ENCODE results near the gene OAS2.
"Not testable (repeated sequence)": the region's sequence is repeated elsewhere in the genome, so short reads cannot be mapped to it uniquely, and the experiment has no call there.

The OAS2 gene

DNA sequence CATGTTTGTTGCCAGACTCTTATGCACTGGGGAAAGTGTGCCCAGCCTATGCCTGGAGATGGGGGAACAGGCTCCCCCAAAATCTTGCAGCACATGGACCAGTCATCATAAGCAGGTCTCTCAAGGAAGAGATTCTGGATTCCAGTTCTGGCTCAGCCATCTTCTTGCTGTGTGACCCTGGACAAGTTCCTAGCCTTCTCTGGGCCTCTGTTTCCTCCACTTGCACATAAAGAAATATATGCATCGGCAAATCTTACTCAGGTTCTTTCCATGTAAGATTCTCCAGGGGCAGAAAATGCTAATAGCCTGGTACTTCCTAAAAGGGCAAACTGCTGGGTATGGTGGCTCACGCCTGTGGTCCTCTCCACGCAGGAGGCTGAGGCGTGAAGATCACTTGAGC lies 32.8 kb upstream of the OAS2 start:
- Histone ChIP-seq H3K9me3 (ENCODE audit: low read depth, low read length) (no peaks in the 10 kb centered on the region), H3K4me3 (no peak overlapping the region), H3K9ac (ENCODE audit: insufficient read length) (no peak overlapping the region), H3K36me3 (ENCODE audit: insufficient read depth, low read length) (peaks cover 5% of the 10 kb centered on the region; the same call in 1 of the 2 replicates), H3K27ac (no peak overlapping the region)
- TF ChIP-seq POLR2AphosphoS5 (IDR thresholded peaks at IDR 0.05; ENCODE audit: borderline replicate concordance, low read depth, low read length): no peak
- no peak for TF ChIP-seq FOXP2 (optimal IDR thresholded peaks at IDR 0.05; ENCODE audit: control extremely low read depth, extremely low read length, insufficient read depth)
- no peak for DNase-seq (ENCODE audit: low read depth, low spot score)

DNA sequence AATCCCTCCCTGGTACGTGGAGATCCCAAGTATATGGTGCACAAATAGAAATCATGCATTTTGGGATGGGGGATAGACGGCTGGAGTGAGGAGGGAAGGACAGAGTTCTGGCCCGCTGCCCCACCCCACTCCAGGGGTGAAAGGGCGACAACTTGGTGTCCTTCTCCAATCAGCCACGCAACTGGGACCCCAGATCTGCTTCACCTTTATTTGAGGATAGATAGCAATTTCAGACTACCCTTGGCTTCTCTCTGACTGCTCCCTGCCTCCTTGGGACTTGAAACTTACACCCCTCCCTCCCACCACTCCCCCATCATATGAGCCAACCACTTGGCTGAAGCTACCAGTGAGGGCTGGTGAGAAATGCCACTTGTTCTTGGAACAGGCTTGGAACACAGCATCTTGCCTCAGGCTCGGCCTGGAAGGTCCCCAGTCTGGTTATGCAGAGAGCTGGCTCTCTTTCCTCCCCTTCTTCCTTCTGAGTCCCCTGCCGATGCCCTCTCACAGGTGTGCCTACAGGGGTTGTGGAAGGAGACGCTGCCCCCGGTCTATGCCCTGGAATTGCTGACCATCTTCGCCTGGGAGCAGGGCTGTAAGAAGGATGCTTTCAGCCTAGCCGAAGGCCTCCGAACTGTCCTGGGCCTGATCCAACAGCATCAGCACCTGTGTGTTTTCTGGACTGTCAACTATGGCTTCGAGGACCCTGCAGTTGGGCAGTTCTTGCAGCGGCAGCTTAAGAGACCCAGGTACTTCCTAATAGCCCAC lies 31.9 kb upstream of the OAS2 start:
- Histone ChIP-seq H3K9me3 (ENCODE audit: low read depth, low read length) (no peaks in the 10 kb centered on the region), H3K4me3 (no peak overlapping the region), H3K36me3 (ENCODE audit: insufficient read depth, low read length) (peaks cover 5% of the 10 kb centered on the region; the same call in 1 of the 2 replicates), H3K9ac (ENCODE audit: insufficient read length) (no peak overlapping the region), H3K27ac (no peak overlapping the region)
- TF ChIP-seq EZH2 (IDR thresholded peaks at IDR 0.05) (no peak), POLR2AphosphoS5 (IDR thresholded peaks at IDR 0.05; ENCODE audit: borderline replicate concordance, low read depth, low read length) (no peak), FOXP2 (optimal IDR thresholded peaks at IDR 0.05; ENCODE audit: control extremely low read depth, extremely low read length, insufficient read depth) (no peak)
- DNase-seq (ENCODE audit: low read depth, low spot score): no peak

DNA sequence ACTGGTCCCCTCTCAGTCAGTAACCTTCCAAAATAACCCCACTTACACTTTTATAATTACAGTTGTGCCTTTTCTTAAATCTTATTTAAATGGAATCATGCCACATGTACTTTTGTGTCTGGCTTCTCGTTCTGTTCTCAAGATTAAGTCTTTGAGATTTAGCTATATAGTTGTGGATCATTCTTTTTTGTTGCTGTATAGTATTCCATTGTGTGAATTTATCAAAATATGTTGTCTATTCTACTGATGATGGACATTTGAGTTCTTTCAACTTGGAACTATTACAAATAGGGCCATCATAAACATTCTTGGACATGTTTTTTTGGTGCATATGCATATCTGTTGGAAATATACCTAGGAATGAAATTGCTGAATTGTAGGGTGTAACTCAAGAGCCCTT lies 31.0 kb upstream of the OAS2 start:
- Histone ChIP-seq H3K36me3 (ENCODE audit: insufficient read depth, low read length) (peaks cover 5% of the 10 kb centered on the region; the same call in 1 of the 2 replicates), H3K4me3 (no peak overlapping the region), H3K9ac (ENCODE audit: insufficient read length) (no peak overlapping the region), H3K27ac (no peak overlapping the region), H3K9me3 (ENCODE audit: low read depth, low read length) (no peaks in the 10 kb centered on the region)
- no peak for DNase-seq (ENCODE audit: low read depth, low spot score)
- TF ChIP-seq FOXP2 (optimal IDR thresholded peaks at IDR 0.05; ENCODE audit: control extremely low read depth, extremely low read length, insufficient read depth) (no peak), POLR2AphosphoS5 (IDR thresholded peaks at IDR 0.05; ENCODE audit: borderline replicate concordance, low read depth, low read length) (no peak), EZH2 (IDR thresholded peaks at IDR 0.05) (no peak)

DNA sequence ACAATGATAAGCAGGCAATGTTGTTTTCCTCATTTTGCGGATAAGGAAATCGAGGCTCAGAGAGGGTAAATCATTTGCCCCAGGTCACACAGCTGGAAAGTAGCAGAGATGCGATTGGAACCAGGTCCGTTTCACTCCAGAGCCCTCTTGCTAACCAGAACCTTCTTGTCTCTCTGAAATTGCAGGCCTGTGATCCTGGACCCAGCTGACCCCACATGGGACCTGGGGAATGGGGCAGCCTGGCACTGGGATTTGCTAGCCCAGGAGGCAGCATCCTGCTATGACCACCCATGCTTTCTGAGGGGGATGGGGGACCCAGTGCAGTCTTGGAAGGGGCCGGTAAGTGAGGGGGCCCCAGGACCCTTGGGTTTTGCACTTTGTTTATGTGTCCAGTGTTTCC lies 30.6 kb upstream of the OAS2 start:
- H3K27ac ChIP-seq: no peak overlapping the region
- H3K4me3 ChIP-seq: no peak overlapping the region
- TF ChIP-seq POLR2AphosphoS5 (IDR thresholded peaks at IDR 0.05; ENCODE audit: borderline replicate concordance, low read depth, low read length): no peak
- H3K9ac ChIP-seq (ENCODE audit: insufficient read length): no peak overlapping the region
- no peak for DNase-seq (ENCODE audit: low read depth, low spot score)
- no peaks in the 10 kb centered on the region for H3K9me3 ChIP-seq (ENCODE audit: low read depth, low read length)
- peaks cover 5% of the 10 kb centered on the region; the same call in 1 of the 2 replicates for H3K36me3 ChIP-seq (ENCODE audit: insufficient read depth, low read length)

DNA sequence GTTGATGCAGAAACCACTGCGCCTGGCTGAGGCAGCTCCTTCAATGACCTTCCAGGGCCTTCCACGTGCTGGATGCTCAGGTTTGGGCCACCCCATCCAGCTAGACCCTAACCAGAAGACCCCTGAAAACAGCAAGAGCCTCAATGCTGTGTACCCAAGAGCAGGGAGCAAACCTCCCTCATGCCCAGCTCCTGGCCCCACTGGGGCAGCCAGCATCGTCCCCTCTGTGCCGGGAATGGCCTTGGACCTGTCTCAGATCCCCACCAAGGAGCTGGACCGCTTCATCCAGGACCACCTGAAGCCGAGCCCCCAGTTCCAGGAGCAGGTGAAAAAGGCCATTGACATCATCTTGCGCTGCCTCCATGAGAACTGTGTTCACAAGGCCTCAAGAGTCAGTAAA lies 29.5 kb upstream of the OAS2 start:
- H3K4me3 ChIP-seq: no peak overlapping the region
- no peak overlapping the region for H3K27ac ChIP-seq
- TF ChIP-seq FOXP2 (optimal IDR thresholded peaks at IDR 0.05; ENCODE audit: control extremely low read depth, extremely low read length, insufficient read depth) (no peak), EZH2 (IDR thresholded peaks at IDR 0.05) (no peak), POLR2AphosphoS5 (IDR thresholded peaks at IDR 0.05; ENCODE audit: borderline replicate concordance, low read depth, low read length) (no peak)
- peaks cover 5% of the 10 kb centered on the region; the same call in 1 of the 2 replicates for H3K36me3 ChIP-seq (ENCODE audit: insufficient read depth, low read length)
- no peak overlapping the region for H3K9ac ChIP-seq (ENCODE audit: insufficient read length)
- H3K9me3 ChIP-seq (ENCODE audit: low read depth, low read length): no peaks in the 10 kb centered on the region
- no peak for DNase-seq (ENCODE audit: low read depth, low spot score)

DNA sequence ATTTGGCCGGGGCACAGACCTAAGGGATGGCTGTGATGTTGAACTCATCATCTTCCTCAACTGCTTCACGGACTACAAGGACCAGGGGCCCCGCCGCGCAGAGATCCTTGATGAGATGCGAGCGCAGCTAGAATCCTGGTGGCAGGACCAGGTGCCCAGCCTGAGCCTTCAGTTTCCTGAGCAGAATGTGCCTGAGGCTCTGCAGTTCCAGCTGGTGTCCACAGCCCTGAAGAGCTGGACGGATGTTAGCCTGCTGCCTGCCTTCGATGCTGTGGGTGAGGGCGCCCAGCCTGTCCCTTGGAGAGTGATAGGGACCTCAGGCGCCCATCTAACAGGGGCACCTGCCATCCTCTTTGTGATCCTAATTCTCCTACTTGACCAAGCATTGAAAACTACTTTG lies 27.6 kb upstream of the OAS2 start:
- Histone ChIP-seq H3K9me3 (ENCODE audit: low read depth, low read length) (no peaks in the 10 kb centered on the region), H3K36me3 (ENCODE audit: insufficient read depth, low read length) (no peaks in the 10 kb centered on the region; the same call in 1 of the 2 replicates), H3K9ac (ENCODE audit: insufficient read length) (no peak overlapping the region), H3K4me3 (no peak overlapping the region), H3K27ac (no peak overlapping the region)
- TF ChIP-seq POLR2AphosphoS5 (IDR thresholded peaks at IDR 0.05; ENCODE audit: borderline replicate concordance, low read depth, low read length) (no peak), EZH2 (IDR thresholded peaks at IDR 0.05) (no peak), FOXP2 (optimal IDR thresholded peaks at IDR 0.05; ENCODE audit: control extremely low read depth, extremely low read length, insufficient read depth) (no peak)
- no peak for DNase-seq (ENCODE audit: low read depth, low spot score)

DNA sequence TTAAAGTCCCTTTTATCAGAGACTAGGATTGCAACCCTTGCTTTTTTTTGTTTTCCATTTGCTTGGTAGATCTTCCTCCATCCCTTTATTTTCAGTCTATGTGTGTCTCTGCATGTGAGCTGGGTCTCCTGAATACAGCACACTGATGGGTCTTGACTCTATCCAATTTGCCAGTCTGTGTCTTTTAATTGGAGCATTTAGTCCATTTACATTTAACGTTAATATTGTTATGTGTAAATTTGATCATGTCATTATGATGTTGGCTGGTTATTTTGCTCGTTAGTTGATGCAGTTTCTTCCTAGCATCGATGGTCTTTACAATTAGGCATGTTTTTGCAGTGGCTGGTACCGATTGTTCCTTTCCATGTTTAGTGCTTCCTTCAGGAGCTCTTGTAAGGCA lies 21.2 kb upstream of the OAS2 start:
- H3K9me3 ChIP-seq (ENCODE audit: low read depth, low read length); H3K4me3 ChIP-seq; H3K36me3 ChIP-seq (ENCODE audit: insufficient read depth, low read length); H3K27ac ChIP-seq; DNase-seq (ENCODE audit: low read depth, low spot score); H3K9ac ChIP-seq (ENCODE audit: insufficient read length): not testable (repeated sequence)

DNA sequence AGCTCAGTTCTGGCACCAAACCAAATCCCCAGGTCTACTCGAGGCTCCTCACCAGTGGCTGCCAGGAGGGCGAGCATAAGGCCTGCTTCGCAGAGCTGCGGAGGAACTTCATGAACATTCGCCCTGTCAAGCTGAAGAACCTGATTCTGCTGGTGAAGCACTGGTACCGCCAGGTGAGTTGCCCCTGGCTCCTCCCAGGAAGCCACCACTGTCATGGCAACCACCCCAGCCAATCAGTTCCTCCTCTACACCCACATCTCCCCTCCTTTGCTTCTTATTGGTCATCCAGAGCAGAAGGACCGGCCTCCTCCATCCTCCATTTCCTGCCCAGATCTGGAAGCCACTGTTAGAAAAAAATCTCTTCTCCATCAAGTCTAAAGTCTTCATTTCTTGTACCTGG lies 17.2 kb upstream of the OAS2 start:
- Histone ChIP-seq H3K36me3 (ENCODE audit: insufficient read depth, low read length) (peaks cover 8% of the 10 kb centered on the region; the same call in 1 of the 2 replicates), H3K9me3 (ENCODE audit: low read depth, low read length) (no peaks in the 10 kb centered on the region), H3K9ac (ENCODE audit: insufficient read length) (no peak overlapping the region), H3K4me3 (no peak overlapping the region), H3K27ac (no peak overlapping the region)
- no peak for DNase-seq (ENCODE audit: low read depth, low spot score)
- TF ChIP-seq POLR2AphosphoS5 (IDR thresholded peaks at IDR 0.05; ENCODE audit: borderline replicate concordance, low read depth, low read length) (no peak), FOXP2 (optimal IDR thresholded peaks at IDR 0.05; ENCODE audit: control extremely low read depth, extremely low read length, insufficient read depth) (no peak), EZH2 (IDR thresholded peaks at IDR 0.05) (no peak)

DNA sequence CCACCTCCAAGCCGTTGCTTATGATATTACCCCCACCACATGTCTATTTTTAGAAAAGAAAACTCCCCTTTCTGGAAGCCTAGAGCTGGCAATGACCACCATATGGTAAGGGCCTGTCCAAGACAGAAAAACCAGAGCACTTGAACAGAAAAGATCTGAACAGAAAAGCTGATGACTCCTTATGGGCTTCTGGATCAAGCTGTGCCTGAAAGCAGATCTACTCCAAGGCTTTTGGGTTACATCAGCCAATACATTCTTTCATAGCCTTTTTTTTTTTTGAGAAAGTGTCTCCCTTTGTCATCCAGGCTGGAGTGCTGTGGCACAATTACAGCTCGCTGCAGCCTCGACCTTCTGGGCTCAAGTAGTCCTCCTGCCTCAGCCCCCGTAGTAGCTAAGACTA lies 16.8 kb upstream of the OAS2 start:
- Histone ChIP-seq H3K9me3 (ENCODE audit: low read depth, low read length) (no peaks in the 10 kb centered on the region), H3K36me3 (ENCODE audit: insufficient read depth, low read length) (peaks cover 8% of the 10 kb centered on the region; the same call in 1 of the 2 replicates), H3K9ac (ENCODE audit: insufficient read length) (no peak overlapping the region), H3K4me3 (no peak overlapping the region), H3K27ac (no peak overlapping the region)
- TF ChIP-seq EZH2 (IDR thresholded peaks at IDR 0.05) (no peak), POLR2AphosphoS5 (IDR thresholded peaks at IDR 0.05; ENCODE audit: borderline replicate concordance, low read depth, low read length) (no peak), FOXP2 (optimal IDR thresholded peaks at IDR 0.05; ENCODE audit: control extremely low read depth, extremely low read length, insufficient read depth) (no peak)
- no peak for DNase-seq (ENCODE audit: low read depth, low spot score)

All from SK-N-MC (cell line).